Measurements from ENCODE around the gene ANKS1A. TPM values are rescaled to one million over a fixed set of nuclear protein-coding genes. Genes with fewer than 3 reads are reported as not detected.
"Not testable (repeated sequence)": the region's sequence is repeated elsewhere in the genome, so short reads cannot be mapped to it uniquely, and the experiment has no call there.

ANKS1A gene
- total and polyA plus RNA-seq, 3 donors from 2014 or later, result 44.2 to 96.9 (median 95.9) TPM

DNA sequence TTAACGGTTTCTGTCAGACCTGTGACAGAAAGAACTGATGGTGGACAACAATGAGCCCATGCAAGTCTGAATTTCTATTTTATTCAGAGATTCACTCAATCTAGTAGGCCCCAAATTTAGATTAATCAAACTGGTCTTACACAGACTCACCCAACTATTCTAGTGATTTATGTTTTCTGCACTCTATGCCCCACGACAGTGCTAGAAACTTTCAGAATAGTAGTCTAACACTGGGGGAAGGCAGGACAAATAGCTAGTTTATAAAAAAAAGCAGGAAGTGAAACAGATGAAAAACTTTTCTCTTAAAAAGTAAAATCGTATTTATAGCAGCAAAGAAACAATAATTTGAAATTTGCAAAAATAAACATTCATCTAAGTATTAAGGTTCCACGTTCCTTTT, 247.1 kb downstream of the ANKS1A start:
- intact Hi-C loops (cut with DNase I; ENCODE audit: low total_unique reads), result no loop called here
- DNase-seq, result no peak

GRCh38 chr6:35138191-35138590, 249.1 kb downstream of the ANKS1A start:
- H3K9me3 ChIP-seq; DNase-seq; H3K4me3 ChIP-seq; H3K27me3 ChIP-seq; H3K27ac ChIP-seq; intact Hi-C loops (cut with DNase I; ENCODE audit: low total_unique reads); H3K36me3 ChIP-seq (ENCODE audit: low read depth, missing control alignments): not testable (repeated sequence)
- H3K4me1 ChIP-seq, result peaks cover 18% of the 10 kb centered on the region
- WGBS, 2 donors, result 71 to 72% methylated on average over 3 of the region's 3 CpGs

More for the DNA sequence above, 247.1 kb downstream of the ANKS1A start:
- H3K36me3 ChIP-seq (ENCODE audit: low read depth, missing control alignments), result no peaks in the 10 kb centered on the region
- no peak for TF ChIP-seq CTCF (IDR thresholded peaks at IDR 0.05)
- TF ChIP-seq POLR2A (IDR thresholded peaks at IDR 0.05), result no peak
- no peaks in the 10 kb centered on the region for H3K27me3 ChIP-seq
- H3K27ac ChIP-seq, result no peak overlapping the region
- peaks cover 18% of the 10 kb centered on the region for H3K4me1 ChIP-seq
- no peaks in the 10 kb centered on the region for H3K9me3 ChIP-seq
- 64 to 68% methylated on average over 4 of the region's 4 CpGs for WGBS, 2 donors
- no peak overlapping the region for H3K4me3 ChIP-seq

GRCh38 chr6:35139470-35139869, 250.4 kb downstream of the ANKS1A start:
- Histone ChIP-seq H3K9me3 (no peaks in the 10 kb centered on the region), H3K36me3 (ENCODE audit: low read depth, missing control alignments) (no peaks in the 10 kb centered on the region), H3K27ac (peak overlapping the region in 1 of 2 donors; percentile 63), H3K4me1 (peaks cover 18% of the 10 kb centered on the region), H3K27me3 (no peaks in the 10 kb centered on the region), H3K4me3 (peak overlapping the region in 1 of 2 donors; percentile 62)
- 15 to 20% methylated on average over 2 of the region's 2 CpGs for WGBS, 2 donors
- TF ChIP-seq POLR2A (IDR thresholded peaks at IDR 0.05), result no peak
- intact Hi-C loops (cut with DNase I; ENCODE audit: low total_unique reads), result no loop called here
- DNase-seq, result no peak

DNA sequence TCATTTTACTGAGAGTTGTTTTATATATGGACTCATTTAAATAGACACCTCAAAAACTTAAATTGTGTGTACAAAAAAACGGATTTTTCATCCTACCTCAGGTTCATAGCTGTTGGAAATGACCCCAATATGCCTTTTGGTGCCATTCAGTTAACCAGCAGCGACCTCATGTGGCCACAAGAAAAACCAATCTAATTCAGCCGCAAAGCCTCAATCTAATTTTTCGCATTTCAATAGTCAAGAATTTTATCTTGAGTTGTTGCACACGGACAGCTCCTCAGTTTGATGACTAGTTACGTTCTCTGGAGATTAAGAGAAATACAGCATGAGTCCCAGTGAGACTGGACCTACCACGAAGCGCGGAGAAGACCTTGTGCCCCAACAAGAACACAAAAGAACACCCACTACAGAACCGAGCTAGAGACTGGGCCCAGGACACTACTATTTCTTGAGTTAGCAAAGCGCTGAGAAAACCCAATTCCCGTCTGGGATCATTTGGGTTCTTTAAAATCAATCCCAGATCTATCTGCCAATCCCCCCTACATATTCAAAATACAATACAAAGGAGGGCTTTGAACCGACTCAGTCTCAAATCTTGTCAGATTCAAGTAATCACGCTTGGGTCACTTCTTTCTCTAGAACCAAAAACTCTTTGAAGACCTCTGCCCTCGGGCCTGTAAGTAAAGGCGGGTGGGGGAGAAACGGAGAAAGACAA, 251.0 kb downstream of the ANKS1A start:
- no peaks in the 10 kb centered on the region for H3K27me3 ChIP-seq
- WGBS, 2 donors, result 15 to 24% methylated on average over 17 of the region's 17 CpGs
- no peaks in the 10 kb centered on the region for H3K36me3 ChIP-seq (ENCODE audit: low read depth, missing control alignments)
- TF ChIP-seq POLR2A (IDR thresholded peaks at IDR 0.05) (no peak), CTCF (IDR thresholded peaks at IDR 0.05) (peak; percentile 62 to 93 (median 85))
- no peaks in the 10 kb centered on the region for H3K9me3 ChIP-seq
- peak overlapping the region; percentile 48 to 62 for H3K4me3 ChIP-seq
- peak; percentile 51 for DNase-seq
- H3K4me1 ChIP-seq, result peaks cover 18% of the 10 kb centered on the region
- peak overlapping the region; percentile 63 to 78 for H3K27ac ChIP-seq
- intact Hi-C loops (cut with DNase I; ENCODE audit: low total_unique reads), result loop anchor here (2.0 kb wide), 1 partner anchor 153 kb away; no protein-coding TSS in a partner anchor

GRCh38 chr6:35140639-35141006, 251.6 kb downstream of the ANKS1A start:
- Histone ChIP-seq H3K36me3 (ENCODE audit: low read depth, missing control alignments) (no peaks in the 10 kb centered on the region), H3K27me3 (no peaks in the 10 kb centered on the region), H3K4me3 (peak overlapping the region; percentile 48 to 62), H3K9me3 (no peaks in the 10 kb centered on the region), H3K27ac (peak overlapping the region; percentile 63 to 78), H3K4me1 (peaks cover 18% of the 10 kb centered on the region)
- 40 to 50% methylated on average over 13 to 15 of the region's 15 CpGs for WGBS, 2 donors
- intact Hi-C loops (cut with DNase I; ENCODE audit: low total_unique reads), result loop anchor here (2.0 kb wide), 1 partner anchor 154 kb away; no protein-coding TSS in a partner anchor
- TF ChIP-seq CTCF (IDR thresholded peaks at IDR 0.05) (no peak), POLR2A (IDR thresholded peaks at IDR 0.05) (no peak)
- DNase-seq, result peak; percentile 21

Small RNA genes within 50 kb of the gene (small RNA-seq; reads per million reads assigned to genes)
- gene AL138721.1, result 0 reads per million in 2 donors

Other genes starting within 250 kb of the ANKS1A start
- gene ILRUN, start 192.5 kb upstream of the ANKS1A start, total RNA-seq, result 10 to 100 TPM; 82.4 to 91.2 TPM
- 101 TPM for gene ILRUN, start 192.5 kb upstream of the ANKS1A start, polyA plus RNA-seq (ENCODE audit: insufficient read depth, low read depth, low replicate concordance)
- 100 to 1,000 TPM; 130 to 131 TPM for gene SNRPC, start 131.8 kb upstream of the ANKS1A start, total RNA-seq
- 300 TPM for gene SNRPC, start 131.8 kb upstream of the ANKS1A start, polyA plus RNA-seq (ENCODE audit: insufficient read depth, low read depth, low replicate concordance)
- 10 to 100 TPM; 37.0 to 44.1 TPM for gene BLTP3A, start 97.2 kb upstream of the ANKS1A start, total RNA-seq
- 34.6 TPM for gene BLTP3A, start 97.2 kb upstream of the ANKS1A start, polyA plus RNA-seq (ENCODE audit: insufficient read depth, low read depth, low replicate concordance)
- gene TAF11, start 1.2 kb upstream of the ANKS1A start, total RNA-seq, result 10 to 100 TPM; 65.9 to 69.7 TPM
- gene TAF11, start 1.2 kb upstream of the ANKS1A start, polyA plus RNA-seq (ENCODE audit: insufficient read depth, low read depth, low replicate concordance), result 52.2 TPM

Data from testis (tissue), 3 donors.